Neural cell (in vitro differentiated cells): Measurements from ENCODE around the gene ARHGAP4.

Experiments used
- CTCF ChIP-seq: fragments of 450-650 bp; IDR thresholded peaks from 2 replicates; pipeline ENCODE4 v1.5.1; 2014; ENCODE audit warnings: antibody characterized with exemption, mild to moderate bottlenecking, moderate library complexity; ENCODE audit not compliant: poor library complexity, severe bottlenecking
- EP300 ChIP-seq: fragments of 450-650 bp; conservative IDR thresholded peaks from 2 replicates; pipeline ENCODE4 v1.6.1; 2014; ENCODE audit warnings: antibody characterized with exemption, mild to moderate bottlenecking, moderate library complexity; ENCODE audit not compliant: poor library complexity, severe bottlenecking
- EZH2 ChIP-seq: fragments of 200-600, 300-800 bp; shearing (Covaris generic), sonication (generic); IDR thresholded peaks from 2 replicates; pipeline ENCODE4 v1.6.1; 2014; ENCODE audit warnings: antibody characterized with exemption, low read length, borderline replicate concordance, mild to moderate bottlenecking; ENCODE audit not compliant: insufficient read depth, poor library complexity, severe bottlenecking
- MXI1 ChIP-seq: fragments of 450-650 bp; conservative IDR thresholded peaks from 2 replicates; pipeline ENCODE4 v1.6.1; 2014; ENCODE audit warnings: antibody characterized with exemption, mild to moderate bottlenecking; ENCODE audit not compliant: poor library complexity, severe bottlenecking
- POLR2AphosphoS5 ChIP-seq: IDR thresholded peaks from 2 replicates; pipeline ENCODE4 v1.6.1; 2012
- SMC3 ChIP-seq: fragments of 450-650 bp; conservative IDR thresholded peaks from 2 replicates; pipeline ENCODE4 v1.6.1; 2014; ENCODE audit warnings: antibody characterized with exemption, mild to moderate bottlenecking, moderate library complexity; ENCODE audit not compliant: poor library complexity
- TAF1 ChIP-seq: IDR thresholded peaks from 2 replicates; pipeline ENCODE4 v1.6.1; 2012; ENCODE audit warnings: low read depth

- TF ChIP-seq CTCF (no peak), EZH2 (no peak), EP300 (no peak), POLR2AphosphoS5 (no peak), SMC3 (no peak), TAF1 (no peak), MXI1 (no peak)
Observed at GRCh38 chrX:153957224-153957623, 31.2 kb upstream of the ARHGAP4 start.
